ENCODE measurements around the gene PALM3.

GRCh38 chr19:14107581-14108461 is 45.9 kb upstream of the PALM3 start:
- no peak for TF ChIP-seq POLR2A (IDR thresholded peaks at IDR 0.05)
- no peak for TF ChIP-seq CTCF (IDR thresholded peaks at IDR 0.05)
